SU-DHL-6 (cell line): Measurements from ENCODE around the gene POFUT2.

Experiments
- EZH2phosphoT487 ChIP-seq: fragments of 200-600 bp; sonication (generic), shearing (Covaris generic); conservative IDR thresholded peaks from 2 replicates; pipeline ENCODE4 v1.6.1; 2018; ENCODE audit warnings: mild to moderate bottlenecking, antibody characterized with exemption, low read length, moderate library complexity, mixed read lengths
- TF ChIP-seq, protein P1 (sequence below): fragments of 200-600 bp; sonication (generic); IDR thresholded peaks from one replicate; pipeline ENCODE4 v1.5.1; 2017; ENCODE audit warnings: antibody characterized with exemption, mild to moderate bottlenecking, low read length, moderate library complexity; ENCODE audit not compliant: insufficient read depth, poor library complexity, severe bottlenecking

DNA sequence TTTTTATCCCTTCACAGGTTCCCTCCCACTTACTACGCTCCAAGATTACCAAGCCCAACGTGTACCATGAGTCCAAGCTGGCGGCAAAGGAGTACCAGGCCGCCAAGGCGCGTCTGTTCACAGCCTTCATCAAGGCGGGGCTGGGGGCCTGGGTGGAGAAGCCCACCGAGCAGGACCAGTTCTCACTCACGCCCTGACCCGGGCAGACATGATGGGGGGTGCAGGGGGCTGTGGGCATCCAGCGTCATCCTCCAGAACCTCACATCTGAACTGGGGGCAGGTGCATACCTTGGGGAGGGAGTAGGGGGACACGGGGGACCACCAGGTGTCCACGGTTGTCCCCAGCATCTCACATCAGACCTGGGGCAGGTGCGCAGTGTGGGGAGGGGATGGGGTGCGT, 65.7 kb downstream of the POFUT2 start:
- TF ChIP-seq, protein P1, sequence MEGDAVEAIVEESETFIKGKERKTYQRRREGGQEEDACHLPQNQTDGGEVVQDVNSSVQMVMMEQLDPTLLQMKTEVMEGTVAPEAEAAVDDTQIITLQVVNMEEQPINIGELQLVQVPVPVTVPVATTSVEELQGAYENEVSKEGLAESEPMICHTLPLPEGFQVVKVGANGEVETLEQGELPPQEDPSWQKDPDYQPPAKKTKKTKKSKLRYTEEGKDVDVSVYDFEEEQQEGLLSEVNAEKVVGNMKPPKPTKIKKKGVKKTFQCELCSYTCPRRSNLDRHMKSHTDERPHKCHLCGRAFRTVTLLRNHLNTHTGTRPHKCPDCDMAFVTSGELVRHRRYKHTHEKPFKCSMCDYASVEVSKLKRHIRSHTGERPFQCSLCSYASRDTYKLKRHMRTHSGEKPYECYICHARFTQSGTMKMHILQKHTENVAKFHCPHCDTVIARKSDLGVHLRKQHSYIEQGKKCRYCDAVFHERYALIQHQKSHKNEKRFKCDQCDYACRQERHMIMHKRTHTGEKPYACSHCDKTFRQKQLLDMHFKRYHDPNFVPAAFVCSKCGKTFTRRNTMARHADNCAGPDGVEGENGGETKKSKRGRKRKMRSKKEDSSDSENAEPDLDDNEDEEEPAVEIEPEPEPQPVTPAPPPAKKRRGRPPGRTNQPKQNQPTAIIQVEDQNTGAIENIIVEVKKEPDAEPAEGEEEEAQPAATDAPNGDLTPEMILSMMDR = no peak
- no peak for TF ChIP-seq EZH2phosphoT487
